ENCODE results near the gene NOC4L.

Gene NOC4L

DNA sequence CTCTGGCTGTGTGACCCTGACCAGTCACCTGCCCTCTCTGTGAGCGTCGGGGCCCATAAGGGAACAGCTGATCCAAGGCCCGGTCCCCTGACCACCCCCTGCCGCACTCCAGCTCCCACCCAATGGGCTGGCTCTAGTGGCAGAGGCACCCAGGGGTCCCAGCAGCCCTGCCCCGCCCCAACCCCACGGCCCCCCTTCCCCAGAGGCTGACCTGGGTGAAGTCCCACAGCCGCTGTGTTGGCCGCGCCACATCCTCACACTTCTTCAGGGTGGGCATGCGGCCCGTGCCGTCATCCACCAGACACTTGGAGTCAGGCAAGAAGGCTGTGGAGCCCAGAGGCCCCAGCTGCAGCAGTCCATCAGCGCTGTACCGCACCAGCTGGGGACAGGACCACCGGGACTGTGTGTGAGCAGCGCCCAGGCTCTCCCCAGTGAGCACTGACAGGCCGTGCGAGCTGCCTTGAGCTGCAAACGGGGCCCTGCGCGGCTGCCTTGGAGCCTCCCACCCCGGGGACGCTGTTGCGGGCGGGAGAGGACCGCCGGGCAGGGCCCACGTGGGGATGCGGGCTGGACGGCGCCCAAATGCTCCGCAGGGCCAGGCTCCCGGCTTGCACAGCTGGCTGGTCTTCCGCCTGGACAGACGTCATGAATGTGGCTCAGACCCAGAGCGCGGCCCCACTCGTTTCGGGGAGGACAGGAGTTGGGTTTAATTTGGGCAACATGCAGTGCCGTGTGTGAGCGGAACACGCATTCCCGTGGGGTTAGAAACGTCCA, 53.5 kb downstream of the NOC4L start:
- no peak for DNase-seq (ENCODE audit: low read depth in 2 of 2)

DNA sequence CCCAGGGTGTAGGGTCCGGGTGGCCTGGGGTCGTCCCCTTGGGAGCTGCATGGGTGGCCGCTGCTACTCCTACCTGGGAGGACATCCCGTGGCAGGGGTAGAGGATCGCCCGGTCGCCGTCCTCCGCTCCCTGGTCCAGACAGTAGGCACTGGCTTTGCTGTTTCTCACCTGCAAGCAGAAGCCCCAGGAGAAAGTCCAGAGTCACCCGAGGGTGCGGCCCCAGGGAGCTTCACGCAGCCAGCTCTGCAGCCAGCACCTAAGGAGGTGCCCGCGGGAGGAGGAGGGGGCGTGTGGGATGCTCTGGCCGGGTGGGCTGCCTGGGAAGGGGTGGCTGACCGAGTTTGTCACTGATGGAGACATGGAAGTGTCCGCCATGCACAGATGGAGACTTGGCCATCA, 54.8 kb downstream of the NOC4L start:
- DNase-seq (ENCODE audit: low read depth in 2 of 2): no peak

DNA sequence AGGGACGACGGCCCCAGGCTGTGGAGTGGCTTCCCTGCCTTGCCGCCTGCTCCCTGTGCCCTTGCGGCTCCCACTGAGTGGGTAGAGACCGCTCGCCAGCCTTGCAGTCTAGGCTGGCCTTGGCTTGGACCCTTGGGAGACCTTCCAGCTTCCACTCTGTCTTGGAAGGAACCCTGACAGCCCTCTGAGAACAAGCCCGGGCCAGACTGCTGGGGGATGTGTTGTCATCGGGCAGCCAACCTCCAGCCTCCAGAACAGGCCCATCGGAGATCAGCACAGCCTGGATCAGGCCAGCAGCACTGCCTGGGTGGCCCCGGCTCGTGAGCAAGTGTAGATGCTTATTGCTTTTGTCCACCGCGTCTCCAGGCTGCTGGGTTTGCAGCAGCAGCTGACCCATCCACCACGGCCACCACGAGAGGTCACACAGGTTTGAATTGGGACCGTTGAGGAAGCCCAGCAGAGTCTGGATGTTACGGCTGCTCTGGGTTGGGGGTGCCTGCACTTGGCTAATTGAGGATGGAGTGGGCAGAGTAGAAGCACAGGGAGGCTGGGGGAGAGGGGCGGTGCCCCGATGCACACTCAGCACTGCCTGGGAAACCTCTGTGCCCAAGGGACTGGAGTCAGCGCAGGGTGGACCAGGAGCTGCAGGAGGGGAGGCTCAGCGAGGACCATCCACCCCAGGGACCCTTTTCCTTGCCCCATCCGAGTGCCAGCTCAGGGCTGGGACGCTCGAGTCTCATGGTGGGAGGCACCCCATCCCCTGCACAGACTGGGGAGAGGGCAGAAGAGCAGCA, 55.5 kb downstream of the NOC4L start:
- no peak for DNase-seq (ENCODE audit: low read depth in 2 of 2)

DNA sequence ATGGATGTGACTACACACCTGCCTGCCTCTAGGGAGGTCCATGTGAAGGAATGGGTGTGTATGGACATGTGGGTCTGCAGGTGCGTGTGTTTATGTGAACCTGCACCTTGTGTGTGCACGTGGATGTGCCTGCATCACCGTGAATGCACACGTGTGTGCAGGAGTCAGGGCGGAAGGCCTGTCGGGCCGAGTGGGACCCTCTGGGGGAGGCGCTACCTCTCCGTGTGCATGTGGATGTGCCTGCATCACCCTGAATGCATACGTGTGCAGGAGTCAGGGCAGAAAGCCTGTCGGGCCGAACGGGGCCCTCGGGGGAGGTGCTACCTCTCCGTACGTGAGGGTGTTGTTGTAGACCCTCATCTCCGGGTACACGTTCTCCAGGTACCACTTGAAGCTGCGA, 56.5 kb downstream of the NOC4L start:
- no peak for DNase-seq (ENCODE audit: low read depth in 2 of 2)

DNA sequence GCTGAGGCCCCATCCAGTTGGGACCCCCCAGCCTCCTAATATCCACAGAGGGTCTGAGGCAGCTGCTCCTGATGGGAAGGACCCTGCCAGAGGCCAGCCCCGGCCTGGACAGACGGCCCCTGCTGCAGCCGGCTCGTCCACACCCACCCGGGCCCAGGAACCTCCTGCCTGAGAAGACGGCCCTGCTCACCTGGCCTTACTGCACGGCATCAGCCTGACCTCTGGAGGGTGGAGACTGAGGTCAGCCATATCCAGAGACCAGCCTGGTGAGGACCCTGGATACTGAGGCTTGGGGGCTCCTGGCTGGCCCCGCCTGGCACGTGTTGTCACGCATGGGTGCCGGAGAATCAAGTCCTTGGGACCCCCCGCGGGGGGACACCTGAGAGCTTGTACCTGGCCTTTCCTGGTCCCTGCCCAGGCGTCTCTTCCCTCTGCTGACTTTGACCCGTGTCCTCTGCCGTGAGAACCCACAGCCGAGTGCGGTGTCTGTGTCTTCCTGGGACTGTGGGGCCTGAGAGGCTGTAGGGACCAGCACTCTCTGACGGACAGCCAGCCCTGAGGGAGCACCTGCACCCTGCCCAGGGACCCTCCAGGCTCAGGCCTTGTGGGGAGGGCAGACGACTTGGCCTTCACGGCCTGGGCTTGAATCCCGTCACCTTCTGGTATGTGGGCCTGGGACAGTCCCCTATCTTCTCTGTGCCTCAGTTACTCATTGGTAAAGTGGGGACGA, 57.3 kb downstream of the NOC4L start:
- no peak for DNase-seq (ENCODE audit: low read depth in 2 of 2)
